Measurements from ENCODE around the gene TRIO. TPM values are rescaled to one million over a fixed set of nuclear protein-coding genes. Genes with fewer than 3 reads are reported as not detected.

Gene TRIO
- total and polyA plus RNA-seq, 2 of the 8 experiments (the other 6 are each of a cell fraction or from before 2014, with no cell fraction given): 35.1 to 69.1 TPM

DNA sequence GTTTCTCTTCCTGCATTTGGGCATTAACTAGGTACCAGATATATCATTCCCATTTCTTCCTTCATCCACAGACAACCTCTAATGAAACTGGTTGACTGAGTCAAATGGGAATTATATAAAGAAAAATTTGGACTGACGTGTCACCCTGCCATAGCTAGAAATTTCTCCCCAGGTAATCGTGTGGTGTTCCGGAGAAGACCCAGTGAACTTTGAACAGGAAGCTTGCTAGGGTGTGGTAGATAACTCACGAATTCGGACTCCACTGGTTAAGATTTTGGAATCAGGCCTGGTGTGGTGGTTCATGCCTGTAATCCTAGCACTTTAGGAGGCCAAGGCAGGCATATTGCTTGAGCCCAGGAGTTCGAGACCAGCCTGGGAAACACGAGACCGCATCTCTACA lies 324.1 kb downstream of the TRIO start:
- Histone ChIP-seq H2BK5ac (ENCODE audit: low read depth, low read length) (no peak overlapping the region), H4K20me1 (replicated peaks in 1 of 2; ENCODE audit: control insufficient read depth in 1 of 2, insufficient read depth in 2 of 2, low read length in 2 of 2) (peaks cover 0 to 2% of the 10 kb centered on the region in 2 experiments), H3K4ac (replicated peaks; ENCODE audit: insufficient read length, low read depth, low read length) (no peak overlapping the region), H3K4me2 (ENCODE audit: insufficient read depth in 1 of 2, low read depth in 2 of 2, low read length in 2 of 2) (no peak overlapping the region), H4K8ac (ENCODE audit: extremely low read depth, insufficient read depth, low read length) (no peak overlapping the region), H3K23ac (ENCODE audit: insufficient read length) (no peak overlapping the region), H3K79me2 (ENCODE audit: control insufficient read depth in 1 of 2, insufficient read depth in 2 of 2, low read length in 2 of 2) (no peaks in the 10 kb centered on the region), H3K79me1 (ENCODE audit: low read depth, low read length) (no peaks in the 10 kb centered on the region), H2BK15ac (ENCODE audit: low read length) (no peak overlapping the region), H2AFZ (ENCODE audit: low read length) (no peak overlapping the region), H3K56ac (replicated peaks; ENCODE audit: insufficient read length, low read depth, low read length) (no peak overlapping the region), H3K9me3 (ENCODE audit: insufficient read depth in 2 of 2, low read depth in 1 of 2, low read length in 1 of 2) (no peaks in the 10 kb centered on the region), H3K9ac (replicated peaks in 1 of 4; ENCODE audit: extremely low read depth in 1 of 4, low read depth in 3 of 4, low read length in 3 of 4) (no peak overlapping the region), H3K27ac (ENCODE audit: low read depth, low read length) (no peak overlapping the region), H3K4me1 (replicated peaks in 1 of 4; ENCODE audit: control insufficient read depth in 3 of 4, insufficient read depth in 4 of 4, low read length in 3 of 4) (peaks cover 0 to 4% (median 1%) of the 10 kb centered on the region in 4 experiments; a peak in 3 of 7 replicates), H4K91ac (replicated peaks; ENCODE audit: insufficient read length, low read length) (no peak overlapping the region), H2BK120ac (replicated peaks; ENCODE audit: low read depth, low read length) (no peak overlapping the region), H3K18ac (ENCODE audit: extremely low read depth, low read length) (no peak overlapping the region), H3K14ac (ENCODE audit: insufficient read length) (no peak overlapping the region), H2AK5ac (ENCODE audit: low read depth, low read length) (no peak overlapping the region), H3K27me3 (replicated peaks in 1 of 4; ENCODE audit: control insufficient read depth in 3 of 4, extremely low read depth in 1 of 4, insufficient read depth in 3 of 4, low read length in 3 of 4) (no peaks in the 10 kb centered on the region; a peak in 1 of 7 replicates), H3K4me3 (ENCODE audit: extremely low read depth in 1 of 4, insufficient read depth in 2 of 4, low read depth in 3 of 4, low read length in 4 of 4) (no peak overlapping the region), H2BK20ac (ENCODE audit: low read length) (no peak overlapping the region), H2BK12ac (ENCODE audit: low read depth, low read length) (no peak overlapping the region), H4K5ac (ENCODE audit: insufficient read length, low read depth, low read length) (no peak overlapping the region), H3K23me2 (ENCODE audit: low read depth, low read length) (no peaks in the 10 kb centered on the region; the same call in 1 of the 2 replicates), H3K36me3 (ENCODE audit: control insufficient read depth in 2 of 4, insufficient read depth in 4 of 4, low read length in 3 of 4) (peaks cover 2 to 22% (median 18%) of the 10 kb centered on the region in 4 experiments; a peak in 7 of 8 replicates)
- 95% methylated on average over 8 of the region's 8 CpGs; no CpG with 5 or more reads in 1 of the 2 experiments for WGBS, 2 experiments (ENCODE audit: extremely low coverage in 1 of 2, insufficient coverage in 1 of 2, insufficient read length in 1 of 2, insufficient replicate concordance in 2 of 2, low coverage in 1 of 2, low lambda C conversion rate in 2 of 2, missing lambda C conversion rate in 1 of 2)
- DNase-seq (ENCODE audit: low read depth in 1 of 2, low spot score in 2 of 2) (no peak), FAIRE-seq (no peak)
- ChIA-PET CTCF (ENCODE audit: partially characterized antibody) (interaction anchor here (1.4 to 1.5 kb wide), 2 partner anchors 11 to 181 kb away, joined by 4 to 5 read pairs; no protein-coding TSS in a partner anchor), POLR2A (ENCODE audit: partially characterized antibody) (no interaction called here)
- TF ChIP-seq, protein P1, sequence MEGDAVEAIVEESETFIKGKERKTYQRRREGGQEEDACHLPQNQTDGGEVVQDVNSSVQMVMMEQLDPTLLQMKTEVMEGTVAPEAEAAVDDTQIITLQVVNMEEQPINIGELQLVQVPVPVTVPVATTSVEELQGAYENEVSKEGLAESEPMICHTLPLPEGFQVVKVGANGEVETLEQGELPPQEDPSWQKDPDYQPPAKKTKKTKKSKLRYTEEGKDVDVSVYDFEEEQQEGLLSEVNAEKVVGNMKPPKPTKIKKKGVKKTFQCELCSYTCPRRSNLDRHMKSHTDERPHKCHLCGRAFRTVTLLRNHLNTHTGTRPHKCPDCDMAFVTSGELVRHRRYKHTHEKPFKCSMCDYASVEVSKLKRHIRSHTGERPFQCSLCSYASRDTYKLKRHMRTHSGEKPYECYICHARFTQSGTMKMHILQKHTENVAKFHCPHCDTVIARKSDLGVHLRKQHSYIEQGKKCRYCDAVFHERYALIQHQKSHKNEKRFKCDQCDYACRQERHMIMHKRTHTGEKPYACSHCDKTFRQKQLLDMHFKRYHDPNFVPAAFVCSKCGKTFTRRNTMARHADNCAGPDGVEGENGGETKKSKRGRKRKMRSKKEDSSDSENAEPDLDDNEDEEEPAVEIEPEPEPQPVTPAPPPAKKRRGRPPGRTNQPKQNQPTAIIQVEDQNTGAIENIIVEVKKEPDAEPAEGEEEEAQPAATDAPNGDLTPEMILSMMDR (IDR thresholded peaks at IDR 0.05; ENCODE audit: control extremely low read depth in 1 of 3, insufficient read depth in 1 of 3, low read depth in 1 of 3, low read length in 3 of 3): no peak
- TF ChIP-seq POU5F1 (IDR thresholded peaks at IDR 0.05; ENCODE audit: low read depth, low read length) (no peak), RXRA (IDR thresholded peaks at IDR 0.05; ENCODE audit: insufficient read depth, low read depth, low read length) (no peak), SAP30 (IDR thresholded peaks at IDR 0.05; ENCODE audit: insufficient read depth, insufficient replicate concordance, low read length) (no peak), CBX5 (IDR thresholded peaks at IDR 0.05; ENCODE audit: low read depth, low read length) (no peak), PHF8 (conservative IDR thresholded peaks at IDR 0.05; ENCODE audit: low read depth, low read length) (no peak)
- TF ChIP-seq, protein P2, sequence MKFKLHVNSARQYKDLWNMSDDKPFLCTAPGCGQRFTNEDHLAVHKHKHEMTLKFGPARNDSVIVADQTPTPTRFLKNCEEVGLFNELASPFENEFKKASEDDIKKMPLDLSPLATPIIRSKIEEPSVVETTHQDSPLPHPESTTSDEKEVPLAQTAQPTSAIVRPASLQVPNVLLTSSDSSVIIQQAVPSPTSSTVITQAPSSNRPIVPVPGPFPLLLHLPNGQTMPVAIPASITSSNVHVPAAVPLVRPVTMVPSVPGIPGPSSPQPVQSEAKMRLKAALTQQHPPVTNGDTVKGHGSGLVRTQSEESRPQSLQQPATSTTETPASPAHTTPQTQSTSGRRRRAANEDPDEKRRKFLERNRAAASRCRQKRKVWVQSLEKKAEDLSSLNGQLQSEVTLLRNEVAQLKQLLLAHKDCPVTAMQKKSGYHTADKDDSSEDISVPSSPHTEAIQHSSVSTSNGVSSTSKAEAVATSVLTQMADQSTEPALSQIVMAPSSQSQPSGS (IDR thresholded peaks at IDR 0.05; ENCODE audit: low read length): no peak
- TF ChIP-seq, protein P3, sequence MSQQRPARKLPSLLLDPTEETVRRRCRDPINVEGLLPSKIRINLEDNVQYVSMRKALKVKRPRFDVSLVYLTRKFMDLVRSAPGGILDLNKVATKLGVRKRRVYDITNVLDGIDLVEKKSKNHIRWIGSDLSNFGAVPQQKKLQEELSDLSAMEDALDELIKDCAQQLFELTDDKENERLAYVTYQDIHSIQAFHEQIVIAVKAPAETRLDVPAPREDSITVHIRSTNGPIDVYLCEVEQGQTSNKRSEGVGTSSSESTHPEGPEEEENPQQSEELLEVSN (IDR thresholded peaks at IDR 0.05): no peak
